ENCODE measurements around the gene TEX9. TPM values are rescaled to one million over a fixed set of nuclear protein-coding genes. Genes with fewer than 3 reads are reported as not detected.

The TEX9 gene
- polyA plus RNA-seq, 1 experiment = 2.0 TPM

- no peak for DNase-seq (ENCODE audit: low read depth, low spot score)
- no peaks in the 10 kb centered on the region; the same call in 1 of the 2 replicates for H3K9me3 ChIP-seq (ENCODE audit: control insufficient read depth, insufficient read depth, low read length)
- POLR2A ChIA-PET = no interaction called here
- no peak overlapping the region for H3K27ac ChIP-seq (ENCODE audit: low read depth, low read length)
- TF ChIP-seq CTCF (IDR thresholded peaks at IDR 0.05; ENCODE audit: low read depth, low read length) = no peak
- H3K27me3 ChIP-seq (ENCODE audit: control insufficient read depth, insufficient read depth, low read length) = peaks cover 2% of the 10 kb centered on the region
- H3K4me3 ChIP-seq (ENCODE audit: low read depth, low read length) = no peak overlapping the region
- CTCF ChIA-PET = interaction anchor here (0.9 kb wide), 1 partner anchor 23 kb away, joined by 3 read pairs; no protein-coding TSS in a partner anchor
These were observed 102.4 kb downstream of the TEX9 start for GRCh38 chr15:56467616-56468015.

- no peak for DNase-seq (ENCODE audit: low read depth, low spot score)
- H3K4me3 ChIP-seq (ENCODE audit: low read depth, low read length) = no peak overlapping the region; the same call in 1 of the 2 replicates
- CTCF ChIA-PET = no interaction called here
- H3K27me3 ChIP-seq (ENCODE audit: control insufficient read depth, insufficient read depth, low read length) = peaks cover 2% of the 10 kb centered on the region
- TF ChIP-seq CTCF (IDR thresholded peaks at IDR 0.05; ENCODE audit: low read depth, low read length) = no peak
- no peak overlapping the region for H3K27ac ChIP-seq (ENCODE audit: low read depth, low read length)
- POLR2A ChIA-PET = no interaction called here
- H3K9me3 ChIP-seq (ENCODE audit: control insufficient read depth, insufficient read depth, low read length) = no peaks in the 10 kb centered on the region; the same call in 1 of the 2 replicates
These were observed 103.2 kb downstream of the TEX9 start for GRCh38 chr15:56468401-56468800.

GRCh38 chr15:56469483-56469882 lies 104.3 kb downstream of the TEX9 start:
- H3K4me3 ChIP-seq (ENCODE audit: low read depth, low read length) = no peak overlapping the region
- no peak for DNase-seq (ENCODE audit: low read depth, low spot score)
- H3K9me3 ChIP-seq (ENCODE audit: control insufficient read depth, insufficient read depth, low read length) = no peaks in the 10 kb centered on the region; the same call in 1 of the 2 replicates
- peaks cover 2% of the 10 kb centered on the region for H3K27me3 ChIP-seq (ENCODE audit: control insufficient read depth, insufficient read depth, low read length)
- CTCF ChIA-PET = no interaction called here
- POLR2A ChIA-PET = no interaction called here
- H3K27ac ChIP-seq (ENCODE audit: low read depth, low read length) = no peak overlapping the region
- TF ChIP-seq CTCF (IDR thresholded peaks at IDR 0.05; ENCODE audit: low read depth, low read length) = no peak

- H3K27me3 ChIP-seq (ENCODE audit: control insufficient read depth, insufficient read depth, low read length) = peaks cover 2% of the 10 kb centered on the region
- ChIA-PET CTCF (no interaction called here), POLR2A (no interaction called here)
- H3K27ac ChIP-seq (ENCODE audit: low read depth, low read length) = no peak overlapping the region
- DNase-seq (ENCODE audit: low read depth, low spot score) = no peak
- H3K9me3 ChIP-seq (ENCODE audit: control insufficient read depth, insufficient read depth, low read length) = no peaks in the 10 kb centered on the region
- TF ChIP-seq CTCF (IDR thresholded peaks at IDR 0.05; ENCODE audit: low read depth, low read length) = no peak
- no peak overlapping the region for H3K4me3 ChIP-seq (ENCODE audit: low read depth, low read length)
These were observed 106.3 kb downstream of the TEX9 start for GRCh38 chr15:56471440-56472069.

- no peak for TF ChIP-seq CTCF (IDR thresholded peaks at IDR 0.05; ENCODE audit: low read depth, low read length)
- no peak overlapping the region for H3K4me3 ChIP-seq (ENCODE audit: low read depth, low read length)
- ChIA-PET CTCF (no interaction called here), POLR2A (no interaction called here)
- H3K9me3 ChIP-seq (ENCODE audit: control insufficient read depth, insufficient read depth, low read length) = no peaks in the 10 kb centered on the region
- H3K27ac ChIP-seq (ENCODE audit: low read depth, low read length) = no peak overlapping the region
- no peak for DNase-seq (ENCODE audit: low read depth, low spot score)
- H3K27me3 ChIP-seq (ENCODE audit: control insufficient read depth, insufficient read depth, low read length) = peaks cover 2% of the 10 kb centered on the region
These were observed 107.1 kb downstream of the TEX9 start for GRCh38 chr15:56472278-56472677.
